Mesodermal cell (in vitro differentiated cells): ENCODE results near the gene ZNF2. TPM values are rescaled to one million over a fixed set of nuclear protein-coding genes. Genes with fewer than 3 reads are reported as not detected.

Experiments used
- H3K27ac ChIP-seq: 2 replicates; pipeline ENCODE4 v1.7.0; 2013; ENCODE audit warnings: mild to moderate bottlenecking, low read depth, low read length, moderate library complexity; ENCODE audit not compliant: severe bottlenecking
- H3K36me3 ChIP-seq: 2 replicates; pipeline ENCODE4 v1.7.1; 2013; ENCODE audit warnings: mild to moderate bottlenecking, low read length, moderate library complexity; ENCODE audit not compliant: control insufficient read depth, insufficient read depth
- H3K4me1 ChIP-seq: one replicate; pipeline ENCODE4 v1.7.1; 2013; ENCODE audit warnings: mild to moderate bottlenecking, low read length; ENCODE audit not compliant: insufficient read depth, control insufficient read depth, poor library complexity, severe bottlenecking
- H3K4me3 ChIP-seq: 2 replicates; pipeline ENCODE4 v1.7.0; 2013; ENCODE audit warnings: low read length, control low read depth, mild to moderate bottlenecking; ENCODE audit not compliant: insufficient read depth, poor library complexity, severe bottlenecking; ENCODE audit errors: extremely low read depth
- H3K9me3 ChIP-seq: 2 replicates; pipeline ENCODE4 v1.7.1; 2013; ENCODE audit warnings: mild to moderate bottlenecking, low read length, moderate library complexity; ENCODE audit not compliant: control insufficient read depth
- WGBS, 2 experiments: methylation state at CpG; one replicate each; pipeline ENCODE4 v1.1.5; 2013; ENCODE audit warnings: missing lambda C conversion rate in 2 of 2; ENCODE audit not compliant: insufficient coverage in 2 of 2; 5-methylcytosine and 5-hydroxymethylcytosine counted together
- polyA plus RNA-seq, 2 experiments: library from polyadenylated mRNA; stranded (reverse); fragments of 50-300 nt; gene quantifications; one replicate each; pipeline ENCODE4 v1.2.3, GENCODE V29; 2013

Gene ZNF2
- 4.7 TPM for polyA plus RNA-seq (2013, experiment 1 of 2)
- 3.7 TPM for polyA plus RNA-seq (2013, experiment 2 of 2)

- 0 to 1% methylated on average over 48 to 56 of the region's 56 CpGs for WGBS, 2 experiments
- Histone ChIP-seq H3K4me1 (peaks cover 8% of the 10 kb centered on the region), H3K9me3 (peaks cover 4% of the 10 kb centered on the region), H3K4me3 (peak within 1 kb of the TSS; percentile 77), H3K36me3 (peaks cover 6% of the 10 kb centered on the region), H3K27ac (peak within 1 kb of the TSS; percentile 93)
Measured at GRCh38 chr2:95165371-95166064, at the start of gene ZNF2. TSS of gene ZNF2 (plus strand) at chr2:95165809. CDS start at chr2:95176227, 10,418 bp downstream.

DNA sequence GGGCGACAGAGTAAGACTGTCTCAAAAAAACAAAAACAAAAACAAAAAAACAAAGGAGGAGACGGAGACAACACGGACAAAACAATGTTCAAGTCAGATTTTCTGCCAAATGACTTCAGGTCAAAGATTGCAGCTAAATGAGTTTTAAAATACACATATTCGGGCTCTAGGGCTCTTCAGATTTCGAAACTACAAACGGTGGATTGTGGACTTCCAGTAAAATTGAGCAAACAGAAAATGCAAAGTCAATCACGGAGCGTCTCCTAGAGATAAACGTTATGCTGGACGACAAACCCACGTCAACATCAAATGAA is 44.6 kb upstream of the ZNF2 start:
- H3K27ac ChIP-seq: no peak overlapping the region
- H3K4me1 ChIP-seq: no peaks in the 10 kb centered on the region
- H3K36me3 ChIP-seq: peaks cover 12% of the 10 kb centered on the region
- WGBS, 2 experiments: 1% methylated on average over 9 to 10 of the region's 11 CpGs
- H3K4me3 ChIP-seq: peak overlapping the region; percentile 92
- no peaks in the 10 kb centered on the region for H3K9me3 ChIP-seq

DNA sequence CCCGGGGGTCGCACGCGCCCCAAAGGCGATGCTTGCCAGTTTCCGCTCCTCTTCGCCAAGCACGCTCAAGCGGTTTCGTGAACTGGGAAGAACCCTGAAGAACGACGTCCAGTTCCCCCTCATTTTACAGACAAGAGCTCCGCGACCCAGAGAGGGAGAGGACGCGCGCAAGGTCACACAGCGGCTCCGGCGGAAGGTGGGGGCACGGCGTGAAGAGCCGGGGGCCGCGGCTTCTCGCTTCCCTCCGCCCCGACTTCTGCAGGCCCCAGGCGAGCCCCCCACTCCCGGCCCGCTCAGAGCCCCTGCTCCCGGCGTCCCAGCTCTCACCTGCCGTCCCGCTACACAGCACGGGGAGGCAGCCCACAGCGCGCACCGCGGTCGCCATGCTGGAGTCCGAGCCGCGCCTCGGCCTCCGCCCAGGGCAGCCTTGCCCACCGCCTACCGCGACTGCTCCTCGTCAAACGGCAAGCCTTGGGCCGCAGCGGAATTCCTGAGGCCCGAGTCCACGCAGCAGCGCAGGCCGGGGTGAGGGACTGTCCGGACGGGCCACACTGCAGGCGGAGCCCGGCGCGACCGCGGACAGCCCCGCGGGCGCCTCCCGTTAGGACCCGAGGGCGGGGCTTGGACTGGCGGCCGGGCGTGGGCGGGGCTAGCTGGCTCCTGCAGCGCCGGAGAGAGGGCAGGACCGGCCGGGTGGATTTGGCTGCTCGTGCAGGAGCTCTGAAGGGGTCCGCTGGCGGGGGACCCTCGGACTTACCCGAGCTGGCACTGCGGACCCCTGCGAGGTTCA is 44.0 kb upstream of the ZNF2 start, which contains the start of gene MRPS5:
TSS of gene MRPS5 (minus strand) at position 402 of the 790 bp plus-strand sequence. CDS start at position 385, 17 bp downstream.
- H3K27ac ChIP-seq: peak within 1 kb of the TSS; percentile 95
- H3K4me1 ChIP-seq: no peaks in the 10 kb centered on the region
- H3K9me3 ChIP-seq: no peaks in the 10 kb centered on the region
- H3K36me3 ChIP-seq: peaks cover 12% of the 10 kb centered on the region
- WGBS, 2 experiments: 0 to 1% methylated on average over 58 to 69 of the region's 86 CpGs
- peak within 1 kb of the TSS; percentile 92 for H3K4me3 ChIP-seq

DNA sequence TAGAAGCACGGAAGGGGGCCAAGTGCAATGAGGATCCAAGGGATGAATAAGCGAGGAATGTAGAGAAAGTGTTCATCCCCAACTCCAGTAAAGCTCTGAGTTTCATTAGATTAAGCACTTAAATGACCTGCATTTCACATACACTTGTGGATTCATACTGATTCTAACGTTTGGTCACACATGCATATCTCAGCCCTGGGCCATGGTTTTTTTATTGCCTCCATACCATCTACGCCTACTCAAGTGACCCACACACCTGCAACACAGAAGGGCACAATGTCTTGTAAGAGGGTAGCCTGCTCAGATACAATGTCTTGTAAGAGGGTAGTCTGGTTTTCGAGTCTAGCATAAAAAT is 43.4 kb upstream of the ZNF2 start:
- Histone ChIP-seq H3K27ac (no peak overlapping the region), H3K4me1 (no peaks in the 10 kb centered on the region), H3K36me3 (peaks cover 8% of the 10 kb centered on the region), H3K4me3 (peak overlapping the region; percentile 92), H3K9me3 (no peaks in the 10 kb centered on the region)
- 25 to 38% methylated on average over 3 of the region's 5 CpGs for WGBS, 2 experiments

DNA sequence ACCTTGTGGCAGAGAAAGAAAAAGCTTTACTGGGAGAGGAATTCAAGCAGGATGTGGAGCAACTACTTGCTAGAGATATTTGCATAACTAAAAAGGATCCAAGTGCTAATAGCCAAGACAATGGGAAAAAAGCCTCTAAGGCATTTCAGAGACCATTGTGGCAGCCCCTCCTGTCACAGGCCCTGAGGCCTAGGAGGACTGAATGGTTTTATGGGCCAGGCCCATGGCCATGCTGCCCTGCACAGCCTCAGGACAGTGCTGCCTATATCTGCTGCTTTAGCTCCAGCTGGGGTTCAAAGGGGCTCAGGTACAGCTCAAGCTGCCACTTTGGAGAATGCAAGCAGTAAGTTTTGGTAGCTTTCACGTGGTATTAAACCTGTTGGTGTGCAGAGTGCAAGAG is 26.9 kb upstream of the ZNF2 start:
- no peak overlapping the region for H3K4me3 ChIP-seq
- H3K36me3 ChIP-seq: peaks cover 2% of the 10 kb centered on the region
- H3K4me1 ChIP-seq: no peaks in the 10 kb centered on the region
- H3K27ac ChIP-seq: no peak overlapping the region
- 40 to 90% methylated on average over 1 of the region's 1 CpG for WGBS, 2 experiments
- H3K9me3 ChIP-seq: peaks cover 16% of the 10 kb centered on the region

DNA sequence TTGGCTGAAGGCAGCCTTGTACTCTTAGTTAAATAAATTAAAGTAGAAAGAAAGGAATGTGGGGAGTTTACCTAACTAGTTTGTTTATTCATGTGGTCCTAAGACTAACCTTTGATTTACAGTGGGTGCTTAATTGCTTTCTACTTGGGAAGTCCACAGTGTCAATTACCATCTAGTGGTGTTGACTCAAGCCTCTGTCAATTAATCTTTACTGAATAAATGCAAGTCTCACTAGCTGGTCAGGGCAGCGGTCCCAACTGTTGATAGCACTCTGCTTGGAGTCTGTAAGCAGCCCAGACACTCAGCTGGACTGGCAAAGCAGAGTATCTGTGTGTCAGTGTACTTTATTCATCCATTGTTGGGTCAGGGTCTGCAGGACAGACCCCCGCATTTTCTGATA is 21.8 kb upstream of the ZNF2 start:
- no peaks in the 10 kb centered on the region for H3K4me1 ChIP-seq
- no peak overlapping the region for H3K4me3 ChIP-seq
- H3K9me3 ChIP-seq: peaks cover 49% of the 10 kb centered on the region
- H3K27ac ChIP-seq: no peak overlapping the region
- WGBS, 2 experiments: 83 to 100% methylated on average over 2 of the region's 2 CpGs
- H3K36me3 ChIP-seq: peaks cover 24% of the 10 kb centered on the region

DNA sequence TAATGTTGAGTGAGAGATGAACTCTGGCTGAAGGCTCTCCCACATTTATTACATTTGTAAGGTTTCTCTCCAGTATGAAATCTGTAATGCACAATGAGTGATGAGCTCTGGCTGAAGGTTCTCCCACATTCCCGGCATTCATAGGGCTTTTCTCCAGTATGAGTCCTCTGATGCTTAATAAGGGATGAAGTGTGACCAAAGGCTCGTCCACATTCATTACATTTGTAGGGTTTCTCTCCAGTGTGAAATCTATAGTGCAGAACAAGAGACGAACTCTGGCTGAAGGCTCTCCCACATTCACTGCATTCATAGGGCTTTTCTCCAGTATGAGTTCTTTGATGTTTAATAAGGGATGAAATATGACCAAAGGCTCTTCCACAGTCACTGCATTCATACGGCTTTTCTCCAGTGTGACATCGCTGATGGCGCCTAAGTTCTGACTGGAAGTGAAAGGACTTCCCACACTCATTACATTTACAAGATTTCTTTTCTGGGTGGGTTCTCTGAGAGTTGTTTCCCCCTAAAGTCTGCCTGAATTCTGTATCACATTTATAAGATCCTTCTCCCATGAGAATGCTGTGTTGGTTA is 16.1 kb upstream of the ZNF2 start:
- Histone ChIP-seq H3K36me3 (peaks cover 70% of the 10 kb centered on the region), H3K9me3 (peaks cover 89% of the 10 kb centered on the region), H3K4me1 (no peaks in the 10 kb centered on the region), H3K4me3 (no peak overlapping the region), H3K27ac (no peak overlapping the region)
- WGBS, 2 experiments: 82 to 100% methylated on average over 2 to 3 of the region's 6 CpGs

DNA sequence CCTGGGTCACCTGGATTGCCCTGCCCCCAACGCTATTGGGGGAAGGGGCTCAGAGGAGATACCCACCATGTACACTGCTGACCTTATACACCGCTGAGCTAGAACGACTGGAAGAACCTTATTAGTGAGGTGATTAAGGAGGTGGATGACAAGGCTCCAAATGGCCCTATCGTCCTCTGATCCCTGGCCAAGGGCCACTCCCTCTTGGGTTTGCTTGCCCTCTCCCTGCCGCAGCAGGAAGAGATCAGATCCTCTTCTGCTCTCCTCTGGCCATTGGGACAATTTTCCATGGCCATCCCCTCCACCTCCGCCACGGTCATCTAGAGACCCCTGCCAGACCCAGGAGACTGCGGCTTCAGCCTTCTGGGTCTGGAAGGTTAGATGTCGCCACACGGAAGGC is 7.2 kb upstream of the ZNF2 start:
- H3K4me1 ChIP-seq: no peaks in the 10 kb centered on the region
- H3K36me3 ChIP-seq: peaks cover 39% of the 10 kb centered on the region
- H3K4me3 ChIP-seq: peak overlapping the region; percentile 65
- H3K9me3 ChIP-seq: peaks cover 27% of the 10 kb centered on the region
- H3K27ac ChIP-seq: no peak overlapping the region
- WGBS, 2 experiments: 83 to 87% methylated on average over 6 to 8 of the region's 10 CpGs

DNA sequence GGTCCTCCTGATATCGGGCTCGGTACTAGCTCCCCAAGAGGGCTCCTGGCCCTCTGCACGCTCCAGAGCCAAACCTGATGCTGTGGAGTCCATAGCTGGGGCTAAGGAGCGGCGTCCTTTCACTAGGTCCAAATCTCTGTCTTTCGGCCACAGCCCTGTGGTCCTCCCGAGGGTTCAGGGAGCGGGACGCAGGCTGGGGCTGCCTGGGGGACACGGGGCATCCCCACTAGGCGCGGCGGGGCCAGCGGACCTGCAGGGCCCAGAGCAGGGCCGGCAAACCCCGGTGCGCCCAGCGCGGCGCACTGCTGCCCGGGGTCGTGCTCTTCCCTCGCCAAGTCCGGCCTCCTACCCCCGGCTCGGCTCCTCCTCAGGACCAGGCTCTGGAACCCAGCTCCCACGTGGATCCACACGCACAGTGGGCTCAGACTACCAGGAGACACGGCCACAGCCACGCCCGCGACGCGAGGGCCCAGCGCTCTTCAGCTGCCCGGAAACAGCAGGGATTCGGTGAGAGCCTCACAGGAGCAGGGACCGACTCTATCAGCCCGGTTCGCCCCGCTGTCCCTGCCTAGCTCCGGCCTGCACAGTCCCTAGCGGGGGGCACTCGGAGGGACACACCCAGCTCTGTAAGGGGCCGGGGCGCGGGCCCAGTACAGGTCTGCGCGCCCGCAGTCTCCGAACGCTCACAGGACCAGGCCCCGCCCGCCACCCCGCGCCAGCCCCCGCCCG is 6.6 kb upstream of the ZNF2 start:
- H3K4me1 ChIP-seq: no peaks in the 10 kb centered on the region
- H3K36me3 ChIP-seq: peaks cover 38% of the 10 kb centered on the region
- WGBS, 2 experiments: 9 to 10% methylated on average over 34 of the region's 58 CpGs
- no peak overlapping the region for H3K27ac ChIP-seq
- H3K4me3 ChIP-seq: peak overlapping the region; percentile 65
- H3K9me3 ChIP-seq: peaks cover 25% of the 10 kb centered on the region

GRCh38 chr2:95159690-95160449 is 5.7 kb upstream of the ZNF2 start, which contains the start of gene ZNF514:
TSS of gene ZNF514 (minus strand) at chr2:95159848. CDS start at chr2:95153253, 6,595 bp downstream.
- H3K27ac ChIP-seq: no peak within 1 kb of the TSS
- peaks cover 31% of the 10 kb centered on the region for H3K36me3 ChIP-seq
- 17 to 19% methylated on average over 37 to 52 of the region's 64 CpGs for WGBS, 2 experiments
- peaks cover 4% of the 10 kb centered on the region for H3K4me1 ChIP-seq
- H3K9me3 ChIP-seq: peaks cover 19% of the 10 kb centered on the region
- H3K4me3 ChIP-seq: peak within 1 kb of the TSS; percentile 65
